K562 (cell line): ENCODE data around the gene SLC52A1. TPM values are rescaled to one million over a fixed set of nuclear protein-coding genes. Genes with fewer than 3 reads are reported as not detected.

Experiments used
- ATAC-seq: fragments of 200-7000 bp; cut with Tn5 transposase; 3 replicates; pipeline ENCODE4 v1.9.1; 2020; ENCODE audit warnings: moderate library complexity
- Bru-seq: library from RNA; stranded (reverse); fragments of 400-500 nt; gene quantifications from one replicate; lab custom pipeline; 2021; lab: Mats Ljungman, UMichigan
- BruChase-seq, 2 experiments: library from RNA; stranded (reverse); fragments of 400-500 nt; gene quantifications; one replicate each; lab custom pipeline; 2021; lab: Mats Ljungman, UMichigan
- BruUV-seq: library from RNA; stranded (reverse); fragments of 400-500 nt; replicated peaks from 2 replicates; lab custom pipeline; 2021; lab: Mats Ljungman, UMichigan
- CTCF ChIA-PET: fragments of 300-600 bp; formaldehyde crosslinking; extraction: SDS; loops from one replicate; lab custom pipeline; 2021; ENCODE audit warnings: low intra/inter-chr PET ratio; lab: Yijun Ruan, JAX
- POLR2A ChIA-PET: fragments of 300-600, 350-650 bp; sonication (Branson Sonifier 250); formaldehyde crosslinking; extraction: SDS; loops from one replicate; lab custom pipeline; 2021; ENCODE audit warnings: antibody characterized with exemption, inconsistent platforms; lab: Yijun Ruan, JAX
- DNase-seq, 4 experiments: peaks; one replicate each; pipeline versions ENCODE4 v3.0.0 to v3.0.0-alpha.2; 2011 to 2018; ENCODE audit warnings: low spot score in 3 of 4, mixed read lengths in 3 of 4; ENCODE audit errors: extremely low read depth in 1 of 4
- FAIRE-seq: peaks from 2 replicates; lab custom pipeline; 2011; peaks lifted over from hg19 to GRCh38; lab: Jason Lieb, UNC
- H2AFZ ChIP-seq: 2 replicates; pipeline ENCODE4 v1.6.0; 2011; ENCODE audit warnings: low read depth, low read length, control low read depth, inconsistent platforms
- H3K27ac ChIP-seq: fragments of 200-600 bp; 3 replicates; pipeline ENCODE4 v1.8.0; 2011; ENCODE audit warnings: low read depth, mild to moderate bottlenecking, control low read depth, inconsistent platforms, low read length, moderate library complexity, mixed read lengths; ENCODE audit errors: extremely low read depth
- H3K27me3 ChIP-seq, 2 experiments: fragments of 300-600 bp in 1 of 2; 2 replicates in 1 of 2; 3 replicates in 1 of 2; pipeline versions ENCODE4 v1.6.0 to v1.8.0; 2011; ENCODE audit warnings: inconsistent platforms in 2 of 2, low read length in 2 of 2, mild to moderate bottlenecking in 1 of 2, mixed read lengths in 1 of 2, moderate library complexity in 1 of 2; ENCODE audit not compliant: control insufficient read depth in 2 of 2, insufficient read depth in 2 of 2
- H3K36me3 ChIP-seq: fragments of 300-600 bp; 3 replicates; pipeline ENCODE4 v1.8.0; 2011; ENCODE audit warnings: mild to moderate bottlenecking, low read length, inconsistent platforms; ENCODE audit not compliant: control insufficient read depth, insufficient read depth
- H3K4me1 ChIP-seq, 2 experiments: fragments of 200-600 bp in 1 of 2; replicated peaks in 1 of 2; 2 replicates in 1 of 2; 3 replicates in 1 of 2; pipeline versions ENCODE4 v1.5.1 to v1.8.0; 2011; ENCODE audit warnings: inconsistent platforms in 2 of 2, low read length in 2 of 2, mild to moderate bottlenecking in 1 of 2, mixed read lengths in 1 of 2, moderate library complexity in 1 of 2; ENCODE audit not compliant: control insufficient read depth in 2 of 2, insufficient read depth in 2 of 2
- H3K4me2 ChIP-seq: 2 replicates; pipeline ENCODE4 v1.6.1; 2011; ENCODE audit warnings: low read length, control low read depth, inconsistent platforms, mixed read lengths; ENCODE audit not compliant: insufficient read depth
- H3K4me3 ChIP-seq: fragments of 200-600 bp; sonication (generic), shearing (Covaris generic); 2 replicates; pipeline ENCODE4 v1.5.1; 2016; ENCODE audit warnings: control low read depth, inconsistent platforms
- H3K79me2 ChIP-seq: fragments of 200-600 bp; 3 replicates; pipeline ENCODE4 v1.8.0; 2011; ENCODE audit warnings: low read length, inconsistent platforms; ENCODE audit not compliant: control insufficient read depth, insufficient read depth
- H3K9ac ChIP-seq, 2 experiments: 2 replicates each; pipeline versions ENCODE4 v1.6.0 to v1.6.1; 2011; ENCODE audit warnings: low read depth in 2 of 2, low read length in 2 of 2, control low read depth in 1 of 2, inconsistent platforms in 1 of 2, mild to moderate bottlenecking in 1 of 2, mixed read lengths in 1 of 2; ENCODE audit not compliant: insufficient read depth in 1 of 2
- H3K9me1 ChIP-seq: one replicate; pipeline ENCODE4 v1.6.0; 2011; ENCODE audit warnings: inconsistent platforms, mild to moderate bottlenecking, low read length, moderate library complexity; ENCODE audit not compliant: control insufficient read depth, insufficient read depth
- H3K9me3 ChIP-seq: replicated peaks from 2 replicates; pipeline ENCODE4 v1.5.1; 2011; ENCODE audit warnings: low read depth, low read length, inconsistent platforms; ENCODE audit not compliant: control insufficient read depth, insufficient read depth
- H4K20me1 ChIP-seq: replicated peaks from 2 replicates; pipeline ENCODE4 v1.6.1; 2011; ENCODE audit warnings: low read length, inconsistent platforms, mixed read lengths; ENCODE audit not compliant: control insufficient read depth, insufficient read depth
- ATF3 ChIP-seq, 2 experiments: fragments of 450-650 bp in 1 of 2; sonication (generic) in 1 of 2; formaldehyde crosslinking in 1 of 2; IDR thresholded peaks in 1 of 2; conservative IDR thresholded peaks in 1 of 2; 2 replicates each; pipeline versions ENCODE4 v1.6.1 to v1.8.1; 2016 to 2023; ENCODE audit warnings: mild to moderate bottlenecking in 2 of 2, moderate library complexity in 2 of 2, inconsistent platforms in 1 of 2, missing genetic modification reagents in 1 of 2
- CREM ChIP-seq: IDR thresholded peaks from 2 replicates; pipeline ENCODE4 v1.6.1; 2014; ENCODE audit warnings: antibody characterized with exemption, low read depth
- ERF ChIP-seq: fragments of 450-650 bp; formaldehyde crosslinking; IDR thresholded peaks from 2 replicates; pipeline ENCODE4 v1.4.0; 2020; ENCODE audit warnings: mild to moderate bottlenecking, mixed read lengths
- EWSR1 ChIP-seq: fragments of 450-650 bp; IDR thresholded peaks from 2 replicates; pipeline ENCODE4 v1.6.1; 2018; ENCODE audit warnings: borderline replicate concordance, mild to moderate bottlenecking, low read depth, moderate library complexity; ENCODE audit not compliant: partially characterized antibody
- GABPB1 ChIP-seq: sonication (generic); formaldehyde crosslinking; IDR thresholded peaks from 2 replicates; pipeline ENCODE4 v1.8.0; 2022; ENCODE audit warnings: mild to moderate bottlenecking, missing genetic modification reagents
- IFI16 ChIP-seq: fragments of 250-450 bp; sonication (Bioruptor Pico); IDR thresholded peaks from 2 replicates; pipeline ENCODE4 v2.1.2; 2022; ENCODE audit warnings: mild to moderate bottlenecking, inconsistent platforms
- PML ChIP-seq: IDR thresholded peaks from 2 replicates; pipeline ENCODE4 v1.6.1; 2012; ENCODE audit warnings: low read length, inconsistent platforms
- STAT5B ChIP-seq: fragments of 250-450 bp; sonication (Bioruptor Pico); IDR thresholded peaks from 2 replicates; pipeline ENCODE4 v1.8.0; 2021; ENCODE audit warnings: mild to moderate bottlenecking, inconsistent platforms
- ZSCAN32 ChIP-seq: fragments of 450-650 bp; formaldehyde crosslinking; IDR thresholded peaks from 2 replicates; pipeline ENCODE4 v1.4.0; 2020; ENCODE audit warnings: mild to moderate bottlenecking, moderate library complexity
- WGBS: fragments of 100-300 bp; shearing (Covaris generic); methylation state at CpG from one replicate; pipeline ENCODE4 v1.1.6; 2016; ENCODE audit warnings: low coverage, mixed read lengths; ENCODE audit not compliant: insufficient coverage; ENCODE audit errors: missing lambda C conversion rate; 5-methylcytosine and 5-hydroxymethylcytosine counted together
- in situ Hi-C: fragments of 300-500 bp; cut with MboI; formaldehyde crosslinking; loops from 4 replicates; pipeline ENCODE4 v1.15.0; 2018; ENCODE audit warnings: inconsistent platforms, mixed read lengths
- intact Hi-C: fragments of 100-400 bp; cut with micrococcal nuclease; formaldehyde crosslinking; loops from 2 replicates; pipeline ENCODE4 v1.14.2; 2022
- long read RNA-seq, 3 experiments: library from polyadenylated mRNA in 2 of 3; library from RNA in 1 of 3; unstranded in 2 of 3; stranded (forward) in 1 of 3; transcript quantifications; one replicate each; pipeline ENCODE4 v2.0.0, GENCODE V29; 2019 to 2022
- polyA minus RNA-seq, 3 experiments: library from RNA; depleted of rRNA, polyadenylated mRNA; stranded (reverse); fragments of >200 nt; gene quantifications; 2 replicates each; pipeline ENCODE4 v1.2.3, GENCODE V29; 2011
- polyA plus RNA-seq, 8 experiments: library from polyadenylated mRNA; depleted of rRNA in 4 of 8; stranded (reverse) in 5 of 8; unstranded in 3 of 8; fragments of >200 nt; fragmentation: Nextera tagmentation in 2 of 8; fragmentation: Illumina TruSeq in 1 of 8; extraction: Ambion mirVana in 2 of 8; extraction: Trizol in 1 of 8; gene quantifications; 2 replicates each; pipeline versions ENCODE4 v1.2.1 to v1.2.3, GENCODE V29; 2011 to 2014; ENCODE audit warnings: inconsistent platforms in 1 of 8, missing spikeins in 1 of 8
- total RNA-seq, 7 experiments: library from RNA; depleted of rRNA in 6 of 7; stranded (reverse); fragments of >200 nt in 6 of 7; fragmentation: Illumina TruSeq in 2 of 7; extraction: Trizol in 2 of 7; gene quantifications; 2 replicates each; pipeline versions ENCODE4 v1.2.1 to v1.2.3, GENCODE V29; 2011 to 2021; ENCODE audit warnings: low replicate concordance in 1 of 7
- TF ChIP-seq, protein P1 (sequence below): fragments of 150-350 bp; conservative IDR thresholded peaks from 2 replicates; pipeline ENCODE4 v1.6.1; 2014; ENCODE audit warnings: low read length
- TF ChIP-seq, protein P2 (sequence below), 2 experiments: fragments of 450-650 bp in 1 of 2; IDR thresholded peaks; 2 replicates each; pipeline ENCODE4 v1.6.1; 2011 to 2017; ENCODE audit warnings: low read depth in 2 of 2, antibody characterized with exemption in 1 of 2, borderline replicate concordance in 1 of 2, low read length in 1 of 2, mild to moderate bottlenecking in 1 of 2, mixed read lengths in 1 of 2; ENCODE audit not compliant: control insufficient read depth in 1 of 2

Gene SLC52A1
- 0.16 TPM in 1 of 2 replicates, not detected in the other for total RNA-seq (2011; cell fraction: chromatin; rRNA removed; ENCODE audit: low replicate concordance)
- 0.17 TPM in 1 of 2 replicates, not detected in the other for total RNA-seq (2011; cell fraction: nucleolus; rRNA removed)
- not detected in 2 replicates for total RNA-seq (2011; cell fraction: nucleoplasm; rRNA removed)
- total RNA-seq (2014; rRNA removed), result not detected in 2 replicates
- not detected in 2 replicates for total RNA-seq (2014; rRNA removed; fragmentation: Illumina TruSeq; extraction: Trizol)
- total RNA-seq (2015; rRNA removed; fragmentation: Illumina TruSeq; extraction: Trizol), result not detected in 2 replicates
- total RNA-seq (2021), result not detected in 2 replicates
- polyA plus RNA-seq (2011; rRNA removed), result 0.04 TPM in 1 of 2 replicates, not detected in the other
- polyA plus RNA-seq (2011; cell fraction: cytosol; rRNA removed), result not detected in 2 replicates
- not detected in 2 replicates for polyA plus RNA-seq (2011; cell fraction: nucleus; rRNA removed)
- 0.05 TPM in 1 of 2 replicates, not detected in the other for polyA plus RNA-seq (2012)
- polyA plus RNA-seq (2014; fragmentation: Illumina TruSeq; extraction: Trizol), result not detected in 2 replicates
- polyA plus RNA-seq (2014; fragmentation: Nextera tagmentation; extraction: Ambion mirVana), result not detected
- not detected in 2 replicates for polyA plus RNA-seq (2014; rRNA removed)
- not detected in 2 replicates for polyA minus RNA-seq (2011; rRNA and poly(A)+ RNA removed)
- polyA minus RNA-seq (2011; cell fraction: cytosol; rRNA and poly(A)+ RNA removed), result not detected in 2 replicates
- polyA minus RNA-seq (2011; cell fraction: nucleus; rRNA and poly(A)+ RNA removed), result not detected in 2 replicates
- Bru-seq, nascent RNA, result percentile 13 among the genes with signal in this experiment
- BruChase-seq, experiment 1, labeled RNA remaining after a 2-hour chase, result not detected
- percentile 9 among the genes with signal in this experiment for BruChase-seq, experiment 2, labeled RNA remaining after a 6-hour chase
- long read RNA-seq, experiment 1, result 0 reads
- long read RNA-seq, experiment 2, result 0 reads
- long read RNA-seq, experiment 3, result 0 reads

- Histone ChIP-seq H4K20me1 (no peaks in the 10 kb centered on the region), H3K36me3 (no peaks in the 10 kb centered on the region), H3K79me2 (no peaks in the 10 kb centered on the region), H3K27me3 (peaks cover 0 to 3% of the 10 kb centered on the region in 2 experiments; a peak in 1 of 5 replicates), H3K4me3 (no peak within 1 kb of the TSS), H3K9me3 (no peaks in the 10 kb centered on the region), H3K4me1 (peaks cover 0 to 6% of the 10 kb centered on the region in 2 experiments; a peak in 3 of 5 replicates), H3K4me2 (no peak within 1 kb of the TSS), H3K9me1 (no peaks in the 10 kb centered on the region), H3K9ac (no peak within 1 kb of the TSS), H2AFZ (no peak within 1 kb of the TSS), H3K27ac (no peak within 1 kb of the TSS)
- TF ChIP-seq GABPB1 (no peak), ATF3 (IDR thresholded peaks at IDR 0.05) (no peak), ATF3 (CRISPR knock-in tag; conservative IDR thresholded peaks at IDR 0.05) (no peak), CREM (no peak), ZSCAN32 (CRISPR knock-in tag) (no peak), IFI16 (CRISPR knock-in tag) (no peak), STAT5B (CRISPR knock-in tag) (no peak), ERF (CRISPR knock-in tag) (no peak), PML (no peak), EWSR1 (no peak)
- TF ChIP-seq, protein P1, sequence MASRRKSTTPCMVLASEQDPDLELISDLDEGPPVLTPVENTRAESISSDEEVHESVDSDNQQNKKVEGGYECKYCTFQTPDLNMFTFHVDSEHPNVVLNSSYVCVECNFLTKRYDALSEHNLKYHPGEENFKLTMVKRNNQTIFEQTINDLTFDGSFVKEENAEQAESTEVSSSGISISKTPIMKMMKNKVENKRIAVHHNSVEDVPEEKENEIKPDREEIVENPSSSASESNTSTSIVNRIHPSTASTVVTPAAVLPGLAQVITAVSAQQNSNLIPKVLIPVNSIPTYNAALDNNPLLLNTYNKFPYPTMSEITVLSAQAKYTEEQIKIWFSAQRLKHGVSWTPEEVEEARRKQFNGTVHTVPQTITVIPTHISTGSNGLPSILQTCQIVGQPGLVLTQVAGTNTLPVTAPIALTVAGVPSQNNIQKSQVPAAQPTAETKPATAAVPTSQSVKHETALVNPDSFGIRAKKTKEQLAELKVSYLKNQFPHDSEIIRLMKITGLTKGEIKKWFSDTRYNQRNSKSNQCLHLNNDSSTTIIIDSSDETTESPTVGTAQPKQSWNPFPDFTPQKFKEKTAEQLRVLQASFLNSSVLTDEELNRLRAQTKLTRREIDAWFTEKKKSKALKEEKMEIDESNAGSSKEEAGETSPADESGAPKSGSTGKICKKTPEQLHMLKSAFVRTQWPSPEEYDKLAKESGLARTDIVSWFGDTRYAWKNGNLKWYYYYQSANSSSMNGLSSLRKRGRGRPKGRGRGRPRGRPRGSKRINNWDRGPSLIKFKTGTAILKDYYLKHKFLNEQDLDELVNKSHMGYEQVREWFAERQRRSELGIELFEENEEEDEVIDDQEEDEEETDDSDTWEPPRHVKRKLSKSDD, result no peak
- TF ChIP-seq, protein P2, sequence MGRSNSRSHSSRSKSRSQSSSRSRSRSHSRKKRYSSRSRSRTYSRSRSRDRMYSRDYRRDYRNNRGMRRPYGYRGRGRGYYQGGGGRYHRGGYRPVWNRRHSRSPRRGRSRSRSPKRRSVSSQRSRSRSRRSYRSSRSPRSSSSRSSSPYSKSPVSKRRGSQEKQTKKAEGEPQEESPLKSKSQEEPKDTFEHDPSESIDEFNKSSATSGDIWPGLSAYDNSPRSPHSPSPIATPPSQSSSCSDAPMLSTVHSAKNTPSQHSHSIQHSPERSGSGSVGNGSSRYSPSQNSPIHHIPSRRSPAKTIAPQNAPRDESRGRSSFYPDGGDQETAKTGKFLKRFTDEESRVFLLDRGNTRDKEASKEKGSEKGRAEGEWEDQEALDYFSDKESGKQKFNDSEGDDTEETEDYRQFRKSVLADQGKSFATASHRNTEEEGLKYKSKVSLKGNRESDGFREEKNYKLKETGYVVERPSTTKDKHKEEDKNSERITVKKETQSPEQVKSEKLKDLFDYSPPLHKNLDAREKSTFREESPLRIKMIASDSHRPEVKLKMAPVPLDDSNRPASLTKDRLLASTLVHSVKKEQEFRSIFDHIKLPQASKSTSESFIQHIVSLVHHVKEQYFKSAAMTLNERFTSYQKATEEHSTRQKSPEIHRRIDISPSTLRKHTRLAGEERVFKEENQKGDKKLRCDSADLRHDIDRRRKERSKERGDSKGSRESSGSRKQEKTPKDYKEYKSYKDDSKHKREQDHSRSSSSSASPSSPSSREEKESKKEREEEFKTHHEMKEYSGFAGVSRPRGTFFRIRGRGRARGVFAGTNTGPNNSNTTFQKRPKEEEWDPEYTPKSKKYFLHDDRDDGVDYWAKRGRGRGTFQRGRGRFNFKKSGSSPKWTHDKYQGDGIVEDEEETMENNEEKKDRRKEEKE (IDR thresholded peaks at IDR 0.05; ENCODE audit: borderline replicate concordance in 1 of 2, control insufficient read depth in 1 of 2, low read depth in 2 of 2, low read length in 1 of 2), result no peak
- DNase-seq (no peak), ATAC-seq (no peak), FAIRE-seq (no peak)
- in situ Hi-C loops, result no loop called here
- POLR2A ChIA-PET, result no interaction called here
- CTCF ChIA-PET, result no interaction called here
- intact Hi-C loops, result no loop called here
- WGBS, result 24% methylated on average over 9 of the region's 24 CpGs
- no TSS peak for BruUV-seq
Measured at GRCh38 chr17:5035315-5035714, at the start of gene SLC52A1. SLC52A1 (minus strand) TSS chr17:5035426; CDS start chr17:5034606, 820 bp downstream.
